Forelimb muscle (tissue), 1 donor: ENCODE data around the gene JAM3. TPM values are rescaled to one million over a fixed set of nuclear protein-coding genes. Genes with fewer than 3 reads are reported as not detected.
"Not testable (repeated sequence)": the region's sequence is repeated elsewhere in the genome, so short reads cannot be mapped to it uniquely, and the experiment has no call there.

Experiments
- DNase-seq: peaks from one replicate; pipeline ENCODE4 v3.0.0-alpha.2; 2013; ENCODE audit warnings: low read depth
- polyA plus RNA-seq: library from polyadenylated mRNA; unstranded; fragments of 120-200 nt; gene quantifications from one replicate; pipeline ENCODE4 v1.2.1, GENCODE V29; 2013; ENCODE audit not compliant: insufficient read length

Gene JAM3
- polyA plus RNA-seq, 1 donor, result 119 TPM

GRCh38 chr11:134062265-134063123 lies 6.4 kb upstream of the JAM3 start:
- no peak for DNase-seq

GRCh38 chr11:134063124-134063495 lies 5.8 kb upstream of the JAM3 start:
- DNase-seq, result no peak

- no peak for DNase-seq
These were observed 4.7 kb upstream of the JAM3 start for GRCh38 chr11:134063991-134064747.

GRCh38 chr11:134065381-134065780 lies 3.5 kb upstream of the JAM3 start:
- DNase-seq, result no peak

GRCh38 chr11:134066943-134067885 lies 1.7 kb upstream of the JAM3 start:
- DNase-seq, result no peak

- DNase-seq, result no peak
These were observed 812 bp downstream of the JAM3 start for GRCh38 chr11:134069426-134070341.

- DNase-seq, result no peak
These were observed 1.5 kb downstream of the JAM3 start for GRCh38 chr11:134070342-134070845.

- no peak for DNase-seq
These were observed 2.4 kb downstream of the JAM3 start for GRCh38 chr11:134071306-134071705.

- DNase-seq, result no peak
These were observed 3.0 kb downstream of the JAM3 start for GRCh38 chr11:134071766-134072402.

GRCh38 chr11:134072844-134073243 lies 4.0 kb downstream of the JAM3 start:
- no peak for DNase-seq

- no peak for DNase-seq
These were observed 5.5 kb downstream of the JAM3 start for GRCh38 chr11:134074346-134074745.

- no peak for DNase-seq
These were observed 5.9 kb downstream of the JAM3 start for GRCh38 chr11:134074766-134075165.

GRCh38 chr11:134079317-134079716 lies 10.4 kb downstream of the JAM3 start:
- DNase-seq, result no peak

GRCh38 chr11:134081258-134081657 lies 12.4 kb downstream of the JAM3 start:
- not testable (repeated sequence) for DNase-seq

- peak; percentile 36 for DNase-seq
These were observed 14.1 kb downstream of the JAM3 start for GRCh38 chr11:134082990-134083389.

- DNase-seq, result no peak
These were observed 17.5 kb downstream of the JAM3 start for GRCh38 chr11:134086376-134086775.

- DNase-seq, result not testable (repeated sequence)
These were observed 23.1 kb downstream of the JAM3 start for GRCh38 chr11:134092006-134092405.

GRCh38 chr11:134097166-134097565 lies 28.3 kb downstream of the JAM3 start:
- no peak for DNase-seq

- no peak for DNase-seq
These were observed 29.8 kb downstream of the JAM3 start for GRCh38 chr11:134098566-134099184.

- no peak for DNase-seq
These were observed 31.3 kb downstream of the JAM3 start for GRCh38 chr11:134100171-134100570.
